Measurements from ENCODE around the gene UNC5B. TPM values are rescaled to one million over a fixed set of nuclear protein-coding genes. Genes with fewer than 3 reads are reported as not detected.

UNC5B gene
- total RNA-seq, 1 donor from 2014 or later = 6.3 TPM

DNA sequence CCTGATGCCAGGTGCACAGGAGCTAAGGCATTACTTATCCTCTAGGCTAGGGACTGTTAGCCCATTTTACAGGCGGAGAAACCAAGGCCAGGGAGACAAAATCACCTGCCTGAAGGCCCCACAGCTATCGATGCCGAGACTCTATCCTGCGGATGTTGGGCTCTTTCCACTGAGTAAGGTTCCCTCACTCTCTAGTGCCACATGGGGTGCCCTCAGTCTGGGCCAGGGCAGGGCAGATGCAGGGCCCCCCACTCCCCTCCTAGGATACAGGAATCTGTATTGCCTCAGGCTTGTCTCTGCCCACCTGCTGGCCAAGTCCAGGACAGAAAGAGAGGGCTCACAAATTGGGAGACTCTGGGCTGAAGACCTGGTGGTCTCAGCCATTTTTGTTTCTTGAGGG lies 45.7 kb downstream of the UNC5B start:
- Histone ChIP-seq H3K27me3 (ENCODE audit: control insufficient read depth in 3 of 3, insufficient read depth in 3 of 3, low read length in 3 of 3) (peaks cover 0 to 3% (median 0%) of the 10 kb centered on the region in 3 donors), H3K9ac (ENCODE audit: low read depth in 1 of 3, low read length in 3 of 3) (no peak overlapping the region), H3K4me3 (ENCODE audit: low read length in 3 of 3) (no peak overlapping the region), H3K4me1 (ENCODE audit: control insufficient read depth in 3 of 3, insufficient read depth in 3 of 3, low read length in 3 of 3) (peaks cover 42 to 46% (median 43%) of the 10 kb centered on the region in 3 donors), H3K9me3 (ENCODE audit: control insufficient read depth in 3 of 3, low read length in 3 of 3) (no peaks in the 10 kb centered on the region), H3K27ac (ENCODE audit: low read depth, low read length) (no peak overlapping the region), H3K36me3 (ENCODE audit: control insufficient read depth in 3 of 3, insufficient read depth in 3 of 3, low read length in 3 of 3) (no peaks in the 10 kb centered on the region)

DNA sequence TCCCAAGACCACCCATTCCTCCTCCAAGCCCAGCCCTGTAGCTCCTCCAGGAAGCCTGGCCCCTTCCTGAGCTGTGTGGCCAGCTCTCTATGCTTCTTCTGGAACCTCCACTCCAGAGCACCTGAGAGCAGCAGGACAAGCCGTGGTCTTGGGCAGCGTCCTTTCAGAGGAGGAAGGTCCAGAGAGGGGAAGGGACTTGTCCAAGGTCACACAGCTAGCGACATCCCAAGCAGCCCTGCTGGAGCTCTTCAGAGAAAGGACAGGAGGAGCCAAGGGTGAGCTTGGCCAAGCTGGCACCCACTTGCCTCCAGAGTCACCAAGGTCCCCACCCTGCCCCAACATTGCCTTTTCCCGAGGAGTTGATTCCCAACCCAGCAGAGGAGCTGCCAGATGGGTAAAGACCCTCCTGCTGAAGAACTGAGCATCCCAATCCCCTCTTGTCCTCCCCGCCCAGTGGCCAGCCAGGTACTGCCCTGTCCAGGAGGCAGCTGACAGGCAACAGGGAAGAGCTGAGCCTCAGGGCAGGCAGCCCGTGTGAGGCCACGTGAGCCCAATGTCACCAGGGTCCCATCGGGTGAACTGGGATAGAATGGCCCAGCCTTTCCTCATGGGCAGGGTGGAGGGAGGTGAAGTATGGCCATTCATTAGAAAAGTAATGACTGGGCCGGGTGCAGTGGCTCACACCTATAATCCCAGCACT lies 46.2 kb downstream of the UNC5B start:
- H3K9ac ChIP-seq (ENCODE audit: low read depth in 1 of 3, low read length in 3 of 3) = no peak overlapping the region

DNA sequence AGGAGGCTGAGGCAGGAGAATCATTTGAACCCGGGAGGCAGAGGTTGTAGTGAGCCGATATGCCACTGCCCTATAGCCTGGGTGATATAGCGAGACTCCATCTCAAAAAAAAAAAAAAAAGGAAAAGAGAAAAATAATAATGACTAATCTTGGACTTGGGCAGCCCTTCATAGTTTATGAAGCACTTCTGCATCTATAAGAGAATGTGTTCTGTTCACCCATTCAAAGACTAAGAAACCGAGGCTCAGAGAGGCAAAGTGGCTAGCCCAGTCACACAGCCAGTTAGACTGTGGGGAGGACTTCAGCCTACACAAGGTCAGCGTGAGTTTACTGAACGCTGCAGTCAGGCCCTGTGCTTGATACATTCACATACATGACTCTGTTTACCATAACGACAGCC lies 46.9 kb downstream of the UNC5B start:
- no peak overlapping the region for H3K9ac ChIP-seq (ENCODE audit: low read depth in 1 of 3, low read length in 3 of 3)
- no peaks in the 10 kb centered on the region for H3K9me3 ChIP-seq (ENCODE audit: control insufficient read depth in 3 of 3, low read length in 3 of 3)
- H3K27ac ChIP-seq (ENCODE audit: low read depth, low read length) = no peak overlapping the region
- no peak overlapping the region for H3K4me3 ChIP-seq (ENCODE audit: low read length in 3 of 3)
- H3K36me3 ChIP-seq (ENCODE audit: control insufficient read depth in 3 of 3, insufficient read depth in 3 of 3, low read length in 3 of 3) = no peaks in the 10 kb centered on the region
- peaks cover 51 to 58% (median 52%) of the 10 kb centered on the region in 3 donors for H3K4me1 ChIP-seq (ENCODE audit: control insufficient read depth in 3 of 3, insufficient read depth in 3 of 3, low read length in 3 of 3)
- H3K27me3 ChIP-seq (ENCODE audit: control insufficient read depth in 3 of 3, insufficient read depth in 3 of 3, low read length in 3 of 3) = no peaks in the 10 kb centered on the region

More for the DNA sequence above, 46.2 kb downstream of the UNC5B start:
- no peak overlapping the region for H3K4me3 ChIP-seq (ENCODE audit: low read length in 3 of 3)
- H3K9me3 ChIP-seq (ENCODE audit: control insufficient read depth in 3 of 3, low read length in 3 of 3) = no peaks in the 10 kb centered on the region
- peaks cover 48 to 51% (median 48%) of the 10 kb centered on the region in 3 donors for H3K4me1 ChIP-seq (ENCODE audit: control insufficient read depth in 3 of 3, insufficient read depth in 3 of 3, low read length in 3 of 3)
- no peaks in the 10 kb centered on the region for H3K27me3 ChIP-seq (ENCODE audit: control insufficient read depth in 3 of 3, insufficient read depth in 3 of 3, low read length in 3 of 3)
- H3K36me3 ChIP-seq (ENCODE audit: control insufficient read depth in 3 of 3, insufficient read depth in 3 of 3, low read length in 3 of 3) = no peaks in the 10 kb centered on the region
- no peak overlapping the region for H3K27ac ChIP-seq (ENCODE audit: low read depth, low read length)

DNA sequence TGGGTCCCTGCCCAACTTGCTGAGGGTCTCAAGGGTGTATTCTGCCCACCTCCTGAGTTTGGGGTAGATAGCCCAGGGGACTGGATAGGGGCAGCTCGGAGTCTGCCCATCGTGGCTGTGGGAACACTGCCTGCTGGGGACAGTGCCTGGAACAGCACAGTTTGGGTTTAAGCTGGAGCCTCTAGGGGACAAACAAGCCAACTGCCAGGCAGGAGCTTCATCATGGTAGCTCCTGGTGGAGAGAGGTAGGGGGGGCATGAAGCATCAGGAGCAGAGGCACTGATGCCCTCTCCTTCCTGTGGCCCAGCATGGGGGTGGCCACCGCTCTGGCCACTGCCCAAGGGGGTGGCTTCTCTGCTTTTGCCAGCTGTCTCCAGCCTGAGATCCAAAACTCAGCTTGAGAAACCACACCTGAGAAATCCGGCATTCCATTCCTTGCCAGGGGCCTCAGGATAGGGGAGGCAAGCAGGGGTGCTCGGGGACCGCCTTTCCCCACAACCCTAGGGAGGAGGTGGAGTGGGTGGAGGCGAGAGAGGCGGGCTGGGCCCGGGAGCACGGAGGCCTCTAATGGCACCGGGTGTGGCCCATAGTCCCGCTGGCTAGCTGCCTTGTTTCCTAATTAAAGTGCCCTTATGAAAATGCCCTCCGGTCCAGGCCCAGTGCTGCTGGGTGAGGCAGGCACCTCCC lies 47.6 kb downstream of the UNC5B start:
- H3K27ac ChIP-seq (ENCODE audit: low read depth, low read length) = no peak overlapping the region
- no peaks in the 10 kb centered on the region for H3K27me3 ChIP-seq (ENCODE audit: control insufficient read depth in 3 of 3, insufficient read depth in 3 of 3, low read length in 3 of 3)
- H3K9ac ChIP-seq (ENCODE audit: low read depth in 1 of 3, low read length in 3 of 3) = no peak overlapping the region
- no peaks in the 10 kb centered on the region for H3K9me3 ChIP-seq (ENCODE audit: control insufficient read depth in 3 of 3, low read length in 3 of 3)
- no peaks in the 10 kb centered on the region for H3K36me3 ChIP-seq (ENCODE audit: control insufficient read depth in 3 of 3, insufficient read depth in 3 of 3, low read length in 3 of 3)
- peaks cover 51 to 62% (median 52%) of the 10 kb centered on the region in 3 donors for H3K4me1 ChIP-seq (ENCODE audit: control insufficient read depth in 3 of 3, insufficient read depth in 3 of 3, low read length in 3 of 3)
- no peak overlapping the region for H3K4me3 ChIP-seq (ENCODE audit: low read length in 3 of 3)

DNA sequence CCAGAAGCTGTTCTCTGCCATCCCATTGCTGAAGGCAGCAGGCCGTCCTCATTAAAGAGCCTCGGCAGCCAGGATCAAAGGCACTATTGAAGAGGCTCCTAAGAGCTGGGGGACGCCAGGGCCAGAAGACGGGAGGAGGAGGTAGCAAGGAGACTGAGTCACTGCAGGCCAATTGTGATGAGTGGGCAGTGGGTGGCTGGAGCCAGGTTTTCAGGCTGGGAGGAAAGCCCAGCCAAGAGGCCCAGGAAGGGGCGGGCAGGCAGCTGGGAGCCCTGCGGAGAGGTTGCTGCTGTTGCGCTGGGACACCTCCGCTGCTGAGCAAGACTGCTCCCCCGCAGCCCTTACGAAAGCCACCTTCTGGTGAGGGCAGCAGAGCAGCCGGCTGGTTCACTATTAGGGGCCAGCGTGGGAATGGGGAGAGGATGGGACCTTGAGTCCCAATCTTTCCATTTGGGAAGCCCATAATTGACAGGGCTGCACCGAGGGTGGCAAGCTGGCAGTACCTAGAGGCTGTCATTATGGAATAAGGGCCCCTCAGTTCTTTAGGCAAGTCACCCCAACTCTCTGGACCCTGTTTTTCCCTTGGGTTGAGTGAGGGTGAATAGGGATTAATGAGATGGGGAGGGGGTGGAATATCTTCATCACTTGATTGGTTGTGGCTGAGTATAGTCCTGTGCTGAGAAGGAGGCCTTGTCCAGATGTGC lies 48.4 kb downstream of the UNC5B start:
- no peaks in the 10 kb centered on the region for H3K9me3 ChIP-seq (ENCODE audit: control insufficient read depth in 3 of 3, low read length in 3 of 3)
- H3K9ac ChIP-seq (ENCODE audit: low read depth in 1 of 3, low read length in 3 of 3) = no peak overlapping the region
- no peaks in the 10 kb centered on the region for H3K36me3 ChIP-seq (ENCODE audit: control insufficient read depth in 3 of 3, insufficient read depth in 3 of 3, low read length in 3 of 3)
- H3K4me3 ChIP-seq (ENCODE audit: low read length in 3 of 3) = no peak overlapping the region
- H3K4me1 ChIP-seq (ENCODE audit: control insufficient read depth in 3 of 3, insufficient read depth in 3 of 3, low read length in 3 of 3) = peaks cover 47 to 55% (median 49%) of the 10 kb centered on the region in 3 donors
- H3K27ac ChIP-seq (ENCODE audit: low read depth, low read length) = no peak overlapping the region
- H3K27me3 ChIP-seq (ENCODE audit: control insufficient read depth in 3 of 3, insufficient read depth in 3 of 3, low read length in 3 of 3) = no peaks in the 10 kb centered on the region

DNA sequence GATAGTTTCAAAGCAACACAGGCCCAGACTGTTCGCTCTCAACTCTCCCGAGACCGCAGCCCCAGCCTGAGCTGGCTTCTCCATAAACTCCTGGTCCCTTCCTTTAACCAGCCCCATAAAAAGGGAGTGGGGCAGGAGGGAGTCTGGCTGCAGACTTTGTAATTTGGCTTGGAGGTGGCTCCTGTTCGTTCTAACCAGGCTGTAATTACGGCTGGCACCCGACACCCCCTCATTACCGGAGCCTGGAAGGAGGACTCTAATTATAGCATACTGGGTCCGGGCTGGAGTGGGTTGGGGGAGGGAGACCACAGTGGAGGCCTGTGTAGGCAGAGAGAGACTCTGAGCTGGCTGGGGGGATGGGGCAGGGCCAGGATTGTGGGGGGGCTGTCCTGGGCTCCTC lies 49.7 kb downstream of the UNC5B start:
- H3K27ac ChIP-seq (ENCODE audit: low read depth, low read length) = no peak overlapping the region

DNA sequence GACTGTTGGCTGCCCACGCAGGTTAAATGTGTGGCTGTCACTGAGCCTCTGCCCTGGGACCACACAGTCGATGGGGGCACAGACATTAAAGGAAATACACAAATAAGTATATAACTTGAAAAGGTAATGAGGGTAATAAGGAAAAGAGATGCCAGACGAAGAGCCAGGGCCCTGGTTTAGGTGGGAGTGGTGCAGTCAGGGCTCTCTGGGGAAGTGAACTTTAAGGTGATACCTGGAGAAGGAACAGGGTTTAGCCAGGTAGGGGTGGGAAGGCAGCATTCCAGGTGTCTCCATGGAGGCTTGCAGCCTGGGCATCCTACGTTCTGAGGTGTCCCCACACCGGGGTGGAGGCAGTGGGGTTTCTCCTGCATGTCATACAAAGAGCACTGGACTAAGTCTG lies 50.4 kb downstream of the UNC5B start:
- Histone ChIP-seq H3K27ac (ENCODE audit: low read depth, low read length) (peak overlapping the region; percentile 47), H3K27me3 (ENCODE audit: control insufficient read depth in 3 of 3, insufficient read depth in 3 of 3, low read length in 3 of 3) (no peaks in the 10 kb centered on the region), H3K36me3 (ENCODE audit: control insufficient read depth in 3 of 3, insufficient read depth in 3 of 3, low read length in 3 of 3) (no peaks in the 10 kb centered on the region), H3K9ac (ENCODE audit: low read depth in 1 of 3, low read length in 3 of 3) (peak overlapping the region in 1 of 3 donors; percentile 73), H3K4me3 (ENCODE audit: low read length in 3 of 3) (no peak overlapping the region), H3K4me1 (ENCODE audit: control insufficient read depth in 3 of 3, insufficient read depth in 3 of 3, low read length in 3 of 3) (peaks cover 52 to 63% (median 61%) of the 10 kb centered on the region in 3 donors), H3K9me3 (ENCODE audit: control insufficient read depth in 3 of 3, low read length in 3 of 3) (no peaks in the 10 kb centered on the region)

More for the DNA sequence above, 49.7 kb downstream of the UNC5B start:
- H3K27me3 ChIP-seq (ENCODE audit: control insufficient read depth in 3 of 3, insufficient read depth in 3 of 3, low read length in 3 of 3) = no peaks in the 10 kb centered on the region
- H3K36me3 ChIP-seq (ENCODE audit: control insufficient read depth in 3 of 3, insufficient read depth in 3 of 3, low read length in 3 of 3) = no peaks in the 10 kb centered on the region
- H3K9me3 ChIP-seq (ENCODE audit: control insufficient read depth in 3 of 3, low read length in 3 of 3) = no peaks in the 10 kb centered on the region
- H3K9ac ChIP-seq (ENCODE audit: low read depth in 1 of 3, low read length in 3 of 3) = peak overlapping the region in 1 of 3 donors; percentile 45
- H3K4me1 ChIP-seq (ENCODE audit: control insufficient read depth in 3 of 3, insufficient read depth in 3 of 3, low read length in 3 of 3) = peaks cover 50 to 56% (median 55%) of the 10 kb centered on the region in 3 donors
- peak overlapping the region in 1 of 3 donors; percentile 23 for H3K4me3 ChIP-seq (ENCODE audit: low read length in 3 of 3)

DNA sequence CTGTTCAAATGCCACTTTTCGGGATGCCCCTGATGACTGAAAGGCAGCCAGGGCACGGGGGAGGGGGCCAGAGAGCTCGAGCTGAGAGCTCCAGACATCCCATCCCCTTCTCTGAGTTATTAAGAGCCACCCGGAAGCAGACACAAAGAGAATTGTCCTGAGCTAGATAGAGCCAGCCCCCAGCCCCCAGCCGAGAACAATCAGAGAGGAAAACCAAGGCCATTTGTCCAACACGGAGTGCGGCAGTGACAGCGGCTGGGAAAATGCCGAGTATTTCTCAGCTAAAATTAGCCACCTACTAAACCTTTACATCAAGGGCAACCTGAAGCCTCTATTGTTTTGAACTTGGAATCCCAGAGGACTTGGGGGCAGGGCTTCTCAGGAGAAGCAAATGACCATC lies 51.0 kb downstream of the UNC5B start:
- Histone ChIP-seq H3K9me3 (ENCODE audit: control insufficient read depth in 3 of 3, low read length in 3 of 3) (no peaks in the 10 kb centered on the region), H3K27ac (ENCODE audit: low read depth, low read length) (peak overlapping the region; percentile 47), H3K36me3 (ENCODE audit: control insufficient read depth in 3 of 3, insufficient read depth in 3 of 3, low read length in 3 of 3) (no peaks in the 10 kb centered on the region), H3K27me3 (ENCODE audit: control insufficient read depth in 3 of 3, insufficient read depth in 3 of 3, low read length in 3 of 3) (no peaks in the 10 kb centered on the region), H3K9ac (ENCODE audit: low read depth in 1 of 3, low read length in 3 of 3) (peak overlapping the region in 2 of 3 donors; percentile 34 to 73), H3K4me1 (ENCODE audit: control insufficient read depth in 3 of 3, insufficient read depth in 3 of 3, low read length in 3 of 3) (peaks cover 53 to 68% (median 66%) of the 10 kb centered on the region in 3 donors), H3K4me3 (ENCODE audit: low read length in 3 of 3) (peak overlapping the region in 1 of 3 donors; percentile 46)

DNA sequence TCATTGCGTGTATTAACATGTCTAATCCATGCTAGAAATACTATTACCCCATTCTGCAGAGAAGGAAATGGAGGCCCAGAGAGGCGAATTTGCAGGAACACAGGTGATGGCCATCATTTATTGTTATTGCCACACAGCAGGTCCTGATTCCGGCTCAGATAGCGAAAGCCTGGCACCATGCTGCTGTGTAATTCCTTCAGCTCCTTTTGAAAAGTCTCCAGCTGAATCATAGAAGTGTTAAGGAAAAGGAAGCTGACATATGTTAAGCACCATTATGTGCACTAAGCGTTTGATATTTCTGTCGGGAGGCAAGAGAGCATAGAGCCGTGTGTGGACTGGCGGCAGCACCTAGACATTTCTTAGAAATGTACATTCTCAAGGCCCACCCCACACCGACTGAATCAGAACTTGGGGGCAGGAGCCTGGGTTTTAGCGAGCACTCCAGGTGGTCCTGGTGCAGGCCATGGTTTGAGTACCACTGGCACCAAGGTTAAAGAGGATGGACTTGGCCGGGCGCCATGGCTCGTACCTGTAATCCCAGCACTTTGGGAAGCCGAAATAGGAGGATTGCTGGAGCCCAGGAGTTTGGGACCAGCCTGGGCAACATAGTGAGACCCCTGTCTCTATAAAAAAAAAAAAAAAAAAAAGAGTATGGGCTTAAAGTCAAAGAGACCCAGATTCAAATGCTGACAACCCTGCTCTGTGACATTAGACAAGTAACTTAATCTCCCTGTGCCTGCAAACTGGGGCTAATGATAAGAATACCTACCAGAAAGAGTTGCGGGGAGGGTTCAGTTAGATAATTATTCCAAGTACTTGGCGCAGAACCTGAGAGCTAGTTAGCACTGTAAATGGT lies 52.2 kb downstream of the UNC5B start:
- Histone ChIP-seq H3K36me3 (ENCODE audit: control insufficient read depth in 3 of 3, insufficient read depth in 3 of 3, low read length in 3 of 3) (no peaks in the 10 kb centered on the region), H3K9me3 (ENCODE audit: control insufficient read depth in 3 of 3, low read length in 3 of 3) (no peaks in the 10 kb centered on the region), H3K27me3 (ENCODE audit: control insufficient read depth in 3 of 3, insufficient read depth in 3 of 3, low read length in 3 of 3) (no peaks in the 10 kb centered on the region), H3K4me1 (ENCODE audit: control insufficient read depth in 3 of 3, insufficient read depth in 3 of 3, low read length in 3 of 3) (peaks cover 61 to 78% (median 76%) of the 10 kb centered on the region in 3 donors), H3K4me3 (ENCODE audit: low read length in 3 of 3) (no peak overlapping the region), H3K27ac (ENCODE audit: low read depth, low read length) (no peak overlapping the region), H3K9ac (ENCODE audit: low read depth in 1 of 3, low read length in 3 of 3) (no peak overlapping the region)

Measured in skeletal muscle tissue (tissue), 4 donors.